ENCODE data around the gene TOMM40.

DNA sequence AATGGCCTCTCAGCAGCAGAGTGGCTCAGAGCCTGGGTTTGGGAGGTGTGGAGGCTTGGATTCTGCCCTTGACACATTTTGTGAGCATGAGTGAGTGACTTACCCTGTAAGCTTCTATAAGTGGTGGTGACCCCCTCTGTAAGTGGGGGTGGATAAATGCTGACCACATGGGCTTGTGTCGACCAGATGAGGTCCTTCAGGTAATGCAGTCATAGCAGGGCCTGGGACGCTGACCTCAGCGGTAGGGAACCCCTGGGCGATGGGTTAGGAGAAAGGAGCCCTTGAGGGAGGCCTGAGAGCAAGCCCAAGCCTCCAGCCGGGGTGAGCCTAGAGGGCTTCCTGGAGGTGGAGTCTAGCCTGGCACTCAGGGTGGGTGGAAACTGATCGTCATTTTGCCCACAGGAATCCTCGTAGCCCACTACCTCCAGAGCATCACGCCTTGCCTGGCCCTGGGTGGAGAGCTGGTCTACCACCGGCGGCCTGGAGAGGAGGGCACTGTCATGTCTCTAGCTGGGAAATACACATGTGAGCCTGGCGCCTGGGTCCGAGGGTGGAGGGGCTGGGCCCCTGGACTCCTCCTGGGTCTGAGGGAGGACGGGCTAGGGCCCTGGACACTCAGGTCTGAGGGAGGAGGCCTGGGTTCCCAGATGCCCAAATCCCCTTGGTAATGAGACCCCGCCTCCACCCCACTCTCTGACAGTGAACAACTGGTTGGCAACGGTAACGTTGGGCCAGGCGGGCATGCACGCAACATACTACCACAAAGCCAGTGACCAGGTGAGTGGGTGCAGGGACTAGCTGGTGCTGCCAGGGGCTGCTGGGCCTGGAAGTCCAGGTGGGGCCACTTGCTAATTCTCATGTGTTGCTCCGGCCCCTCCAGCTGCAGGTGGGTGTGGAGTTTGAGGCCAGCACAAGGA is 9.5 kb downstream of the TOMM40 start:
- no peak for TF ChIP-seq CTCF (IDR thresholded peaks at IDR 0.05; ENCODE audit: low read depth, low read length, missing input control)
- no peak for TF ChIP-seq SP1 (IDR thresholded peaks at IDR 0.05)
- TF ChIP-seq RAD21 (IDR thresholded peaks at IDR 0.05) = no peak
- TF ChIP-seq YY1 (IDR thresholded peaks at IDR 0.05) = no peak
- no peak for TF ChIP-seq HNF4A (conservative IDR thresholded peaks at IDR 0.05)
- TF ChIP-seq FOXA2 (IDR thresholded peaks at IDR 0.05) = no peak
- TF ChIP-seq, protein P1, sequence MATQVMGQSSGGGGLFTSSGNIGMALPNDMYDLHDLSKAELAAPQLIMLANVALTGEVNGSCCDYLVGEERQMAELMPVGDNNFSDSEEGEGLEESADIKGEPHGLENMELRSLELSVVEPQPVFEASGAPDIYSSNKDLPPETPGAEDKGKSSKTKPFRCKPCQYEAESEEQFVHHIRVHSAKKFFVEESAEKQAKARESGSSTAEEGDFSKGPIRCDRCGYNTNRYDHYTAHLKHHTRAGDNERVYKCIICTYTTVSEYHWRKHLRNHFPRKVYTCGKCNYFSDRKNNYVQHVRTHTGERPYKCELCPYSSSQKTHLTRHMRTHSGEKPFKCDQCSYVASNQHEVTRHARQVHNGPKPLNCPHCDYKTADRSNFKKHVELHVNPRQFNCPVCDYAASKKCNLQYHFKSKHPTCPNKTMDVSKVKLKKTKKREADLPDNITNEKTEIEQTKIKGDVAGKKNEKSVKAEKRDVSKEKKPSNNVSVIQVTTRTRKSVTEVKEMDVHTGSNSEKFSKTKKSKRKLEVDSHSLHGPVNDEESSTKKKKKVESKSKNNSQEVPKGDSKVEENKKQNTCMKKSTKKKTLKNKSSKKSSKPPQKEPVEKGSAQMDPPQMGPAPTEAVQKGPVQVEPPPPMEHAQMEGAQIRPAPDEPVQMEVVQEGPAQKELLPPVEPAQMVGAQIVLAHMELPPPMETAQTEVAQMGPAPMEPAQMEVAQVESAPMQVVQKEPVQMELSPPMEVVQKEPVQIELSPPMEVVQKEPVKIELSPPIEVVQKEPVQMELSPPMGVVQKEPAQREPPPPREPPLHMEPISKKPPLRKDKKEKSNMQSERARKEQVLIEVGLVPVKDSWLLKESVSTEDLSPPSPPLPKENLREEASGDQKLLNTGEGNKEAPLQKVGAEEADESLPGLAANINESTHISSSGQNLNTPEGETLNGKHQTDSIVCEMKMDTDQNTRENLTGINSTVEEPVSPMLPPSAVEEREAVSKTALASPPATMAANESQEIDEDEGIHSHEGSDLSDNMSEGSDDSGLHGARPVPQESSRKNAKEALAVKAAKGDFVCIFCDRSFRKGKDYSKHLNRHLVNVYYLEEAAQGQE (IDR thresholded peaks at IDR 0.05) = no peak
- TF ChIP-seq JUND (IDR thresholded peaks at IDR 0.05) = no peak
- TF ChIP-seq, protein P2, sequence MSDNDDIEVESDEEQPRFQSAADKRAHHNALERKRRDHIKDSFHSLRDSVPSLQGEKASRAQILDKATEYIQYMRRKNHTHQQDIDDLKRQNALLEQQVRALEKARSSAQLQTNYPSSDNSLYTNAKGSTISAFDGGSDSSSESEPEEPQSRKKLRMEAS (IDR thresholded peaks at IDR 0.05) = no peak
- TF ChIP-seq ATF3 (IDR thresholded peaks at IDR 0.05) = no peak
- TF ChIP-seq FOXA1 (IDR thresholded peaks at IDR 0.05) = no peak
- no peak for TF ChIP-seq RXRA (IDR thresholded peaks at IDR 0.05)
